NB4 (cell line): Measurements from ENCODE around the gene RFTN1.

ENCODE experiments used
- POLR2A ChIP-seq: IDR thresholded peaks from 2 replicates; pipeline ENCODE4 v1.6.1; 2011; ENCODE audit warnings: mild to moderate bottlenecking; ENCODE audit not compliant: insufficient read length; ENCODE audit errors: extremely low read depth
- TF ChIP-seq, protein P1 (sequence below): IDR thresholded peaks from one replicate; pipeline ENCODE4 v1.5.1; 2012; ENCODE audit warnings: low read depth, low read length
- TF ChIP-seq, protein P2 (sequence below): IDR thresholded peaks from 2 replicates; pipeline ENCODE4 v1.6.1; 2011; ENCODE audit warnings: low read depth, low read length

DNA sequence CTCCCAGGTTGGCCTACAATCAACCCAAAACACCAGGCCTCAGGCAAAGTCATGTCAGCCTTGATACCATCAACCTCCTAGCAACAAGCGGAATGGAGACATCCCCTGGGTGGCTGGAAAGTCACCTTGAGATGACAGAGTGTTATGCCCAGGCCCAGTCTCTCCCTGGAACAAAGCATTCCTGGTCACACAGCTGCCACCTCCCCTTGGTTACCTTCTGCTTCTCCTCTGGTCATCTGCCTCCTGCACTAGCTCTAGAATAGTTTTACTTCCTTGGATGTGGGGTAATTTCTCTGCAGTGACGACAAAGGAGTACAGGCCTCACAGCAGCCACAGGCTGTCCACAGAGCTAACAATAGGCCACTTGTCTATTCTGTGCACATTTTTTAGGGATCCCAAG is 114.9 kb downstream of the RFTN1 start:
- TF ChIP-seq, protein P1, sequence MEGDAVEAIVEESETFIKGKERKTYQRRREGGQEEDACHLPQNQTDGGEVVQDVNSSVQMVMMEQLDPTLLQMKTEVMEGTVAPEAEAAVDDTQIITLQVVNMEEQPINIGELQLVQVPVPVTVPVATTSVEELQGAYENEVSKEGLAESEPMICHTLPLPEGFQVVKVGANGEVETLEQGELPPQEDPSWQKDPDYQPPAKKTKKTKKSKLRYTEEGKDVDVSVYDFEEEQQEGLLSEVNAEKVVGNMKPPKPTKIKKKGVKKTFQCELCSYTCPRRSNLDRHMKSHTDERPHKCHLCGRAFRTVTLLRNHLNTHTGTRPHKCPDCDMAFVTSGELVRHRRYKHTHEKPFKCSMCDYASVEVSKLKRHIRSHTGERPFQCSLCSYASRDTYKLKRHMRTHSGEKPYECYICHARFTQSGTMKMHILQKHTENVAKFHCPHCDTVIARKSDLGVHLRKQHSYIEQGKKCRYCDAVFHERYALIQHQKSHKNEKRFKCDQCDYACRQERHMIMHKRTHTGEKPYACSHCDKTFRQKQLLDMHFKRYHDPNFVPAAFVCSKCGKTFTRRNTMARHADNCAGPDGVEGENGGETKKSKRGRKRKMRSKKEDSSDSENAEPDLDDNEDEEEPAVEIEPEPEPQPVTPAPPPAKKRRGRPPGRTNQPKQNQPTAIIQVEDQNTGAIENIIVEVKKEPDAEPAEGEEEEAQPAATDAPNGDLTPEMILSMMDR: no peak
- no peak for TF ChIP-seq POLR2A
- TF ChIP-seq, protein P2, sequence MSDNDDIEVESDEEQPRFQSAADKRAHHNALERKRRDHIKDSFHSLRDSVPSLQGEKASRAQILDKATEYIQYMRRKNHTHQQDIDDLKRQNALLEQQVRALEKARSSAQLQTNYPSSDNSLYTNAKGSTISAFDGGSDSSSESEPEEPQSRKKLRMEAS: no peak
